ENCODE results near the gene S100A13.

GRCh38 chr1:153570874-153571273, 56.4 kb downstream of the S100A13 start:
- TF ChIP-seq, protein P1, sequence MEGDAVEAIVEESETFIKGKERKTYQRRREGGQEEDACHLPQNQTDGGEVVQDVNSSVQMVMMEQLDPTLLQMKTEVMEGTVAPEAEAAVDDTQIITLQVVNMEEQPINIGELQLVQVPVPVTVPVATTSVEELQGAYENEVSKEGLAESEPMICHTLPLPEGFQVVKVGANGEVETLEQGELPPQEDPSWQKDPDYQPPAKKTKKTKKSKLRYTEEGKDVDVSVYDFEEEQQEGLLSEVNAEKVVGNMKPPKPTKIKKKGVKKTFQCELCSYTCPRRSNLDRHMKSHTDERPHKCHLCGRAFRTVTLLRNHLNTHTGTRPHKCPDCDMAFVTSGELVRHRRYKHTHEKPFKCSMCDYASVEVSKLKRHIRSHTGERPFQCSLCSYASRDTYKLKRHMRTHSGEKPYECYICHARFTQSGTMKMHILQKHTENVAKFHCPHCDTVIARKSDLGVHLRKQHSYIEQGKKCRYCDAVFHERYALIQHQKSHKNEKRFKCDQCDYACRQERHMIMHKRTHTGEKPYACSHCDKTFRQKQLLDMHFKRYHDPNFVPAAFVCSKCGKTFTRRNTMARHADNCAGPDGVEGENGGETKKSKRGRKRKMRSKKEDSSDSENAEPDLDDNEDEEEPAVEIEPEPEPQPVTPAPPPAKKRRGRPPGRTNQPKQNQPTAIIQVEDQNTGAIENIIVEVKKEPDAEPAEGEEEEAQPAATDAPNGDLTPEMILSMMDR (IDR thresholded peaks at IDR 0.05), result no peak
- TF ChIP-seq EZH2 (IDR thresholded peaks at IDR 0.05), result no peak
